Muscle of leg (tissue), 11 donors: ENCODE data around the gene CTRB2. TPM values are rescaled to one million over a fixed set of nuclear protein-coding genes. Genes with fewer than 3 reads are reported as not detected.
"Not testable (repeated sequence)": the region's sequence is repeated elsewhere in the genome, so short reads cannot be mapped to it uniquely, and the experiment has no call there.

ENCODE experiments used
- DNase-seq: peaks from one replicate; pipeline ENCODE4 v3.0.0; 2013
- H3K27ac ChIP-seq: one replicate; pipeline ENCODE4 v1.5.1; 2013; ENCODE audit warnings: mild to moderate bottlenecking, low read length, control low read depth
- H3K27me3 ChIP-seq: one replicate; pipeline ENCODE4 v1.6.1; 2013; ENCODE audit warnings: low read length; ENCODE audit not compliant: control insufficient read depth, insufficient read depth
- H3K36me3 ChIP-seq: one replicate; pipeline ENCODE4 v1.6.1; 2013; ENCODE audit warnings: low read length; ENCODE audit not compliant: control insufficient read depth, insufficient read depth
- H3K4me1 ChIP-seq: one replicate; pipeline ENCODE4 v1.6.1; 2013; ENCODE audit warnings: low read length; ENCODE audit not compliant: control insufficient read depth, insufficient read depth
- H3K4me3 ChIP-seq: one replicate; pipeline ENCODE4 v1.5.1; 2013; ENCODE audit warnings: low read length, control low read depth
- H3K9me3 ChIP-seq: replicated peaks from 2 replicates; pipeline ENCODE4 v1.6.1; 2013; ENCODE audit warnings: low read depth, low read length; ENCODE audit not compliant: control insufficient read depth
- WGBS: methylation state at CpG from one replicate; pipeline ENCODE4 v1.1.5; 2013; ENCODE audit warnings: missing lambda C conversion rate; ENCODE audit not compliant: insufficient coverage; 5-methylcytosine and 5-hydroxymethylcytosine counted together
- polyA plus RNA-seq, 8 donors: library from polyadenylated mRNA; unstranded; fragments of 120-200 nt; gene quantifications; one replicate each; pipeline versions ENCODE4 v1.2.1 to v1.2.3, GENCODE V29; 2013; ENCODE audit warnings: inconsistent platforms in 1 of 8, low replicate concordance in 1 of 8; ENCODE audit not compliant: insufficient read length in 8 of 8, insufficient read depth in 1 of 8
- total RNA-seq: library from RNA; stranded (reverse); fragments of 120-200 nt; gene quantifications from one replicate; pipeline ENCODE4 v1.2.4, GENCODE V29; 2013

Gene CTRB2
- total and polyA plus RNA-seq, 9 donors: 0.17 to 0.52 (median 0.28) TPM; not detected in 3

DNA sequence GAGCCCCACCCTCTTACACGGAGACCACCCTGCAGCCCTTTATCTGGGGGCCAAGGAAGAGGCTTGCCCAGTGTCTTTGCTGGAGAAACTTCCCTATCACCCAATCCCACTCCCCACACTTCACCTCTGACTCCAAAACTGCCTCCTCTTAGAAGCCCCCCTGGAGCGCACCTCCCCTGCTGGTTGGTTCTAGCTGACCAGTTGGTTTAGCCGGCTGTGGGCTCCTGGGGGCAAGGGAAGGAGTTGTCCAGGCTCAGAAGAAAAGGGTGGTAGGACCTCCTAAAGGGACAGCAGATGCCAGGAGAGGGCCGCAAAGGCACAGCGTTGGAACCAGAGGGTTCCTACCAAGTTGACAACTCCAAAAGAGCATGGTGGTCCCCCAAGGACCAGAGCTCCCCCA, 42.5 kb upstream of the CTRB2 start:
- H3K27ac ChIP-seq: no peak overlapping the region
- H3K27me3 ChIP-seq: peaks cover 6% of the 10 kb centered on the region
- peaks cover 4% of the 10 kb centered on the region for H3K36me3 ChIP-seq
- H3K9me3 ChIP-seq: no peaks in the 10 kb centered on the region
- 60% methylated on average over 3 of the region's 5 CpGs for WGBS
- no peak for DNase-seq
- peaks cover 91% of the 10 kb centered on the region for H3K4me1 ChIP-seq
- H3K4me3 ChIP-seq: peak overlapping the region; percentile 70

DNA sequence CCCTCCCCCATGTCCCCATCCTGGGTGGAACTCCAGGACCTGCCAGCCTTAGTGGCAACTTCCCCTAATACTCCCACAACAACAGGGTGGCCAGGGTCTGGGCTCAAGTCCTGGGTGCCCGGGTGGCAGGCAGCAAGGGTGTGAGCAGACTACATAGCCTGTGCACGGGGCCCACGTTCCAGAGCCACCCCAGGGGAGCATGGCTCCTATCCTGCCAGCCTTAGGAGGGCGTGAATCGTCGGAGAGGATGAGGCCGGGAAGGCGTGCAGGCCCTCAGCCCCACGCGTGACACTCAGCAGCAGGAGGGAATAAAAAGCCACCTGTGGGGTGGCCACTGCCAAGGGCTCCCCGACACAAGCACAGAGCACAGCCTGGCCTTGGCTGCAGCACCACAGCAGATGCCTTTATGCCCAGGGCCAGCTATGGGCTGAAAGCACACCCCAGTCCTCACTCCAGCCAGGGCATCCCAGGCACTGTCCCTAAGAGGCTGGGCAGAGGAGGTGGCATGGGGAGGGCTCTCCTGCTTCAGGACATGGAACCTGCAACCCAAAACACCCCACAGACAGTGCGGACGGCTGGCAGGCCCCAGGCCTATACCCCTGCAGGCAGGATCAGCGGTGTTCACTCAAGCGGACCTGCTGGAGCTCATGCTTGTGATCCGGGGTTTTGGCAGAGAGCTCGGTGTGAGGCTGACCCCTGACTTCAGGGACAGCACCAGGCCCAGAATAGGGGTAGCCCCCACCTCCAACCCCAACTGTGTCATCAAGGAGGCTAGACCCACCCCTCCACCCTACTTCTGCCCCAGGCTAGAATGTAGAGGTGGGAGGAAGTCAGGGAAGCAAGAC, 41.8 kb upstream of the CTRB2 start:
- peaks cover 7% of the 10 kb centered on the region for H3K36me3 ChIP-seq
- H3K27ac ChIP-seq: peak overlapping the region; percentile 51
- H3K4me3 ChIP-seq: no peak overlapping the region
- H3K4me1 ChIP-seq: peaks cover 91% of the 10 kb centered on the region
- WGBS: 49% methylated on average over 15 of the region's 17 CpGs
- peaks cover 6% of the 10 kb centered on the region for H3K27me3 ChIP-seq
- H3K9me3 ChIP-seq: no peaks in the 10 kb centered on the region
- DNase-seq: no peak

DNA sequence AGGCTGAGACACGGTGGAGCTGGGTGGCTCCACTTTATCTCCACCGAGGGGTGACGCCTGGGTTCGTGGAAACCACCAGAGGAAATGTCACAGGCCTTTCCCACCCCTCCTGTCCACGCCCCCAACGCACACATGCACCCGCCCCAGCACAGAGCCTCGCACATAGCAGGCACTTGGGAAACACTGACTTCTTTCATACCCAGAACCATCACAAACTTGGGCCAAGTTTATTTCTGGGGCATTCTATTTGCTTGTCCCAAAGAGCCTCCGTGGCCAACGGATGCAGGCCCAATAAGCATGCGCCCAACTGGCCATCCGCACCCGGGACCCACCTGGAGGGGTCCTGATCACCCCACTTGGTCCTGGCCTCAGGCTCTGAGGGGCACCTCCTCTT, 41.2 kb upstream of the CTRB2 start:
- Histone ChIP-seq H3K4me3 (no peak overlapping the region), H3K36me3 (peaks cover 11% of the 10 kb centered on the region), H3K4me1 (peaks cover 90% of the 10 kb centered on the region), H3K27ac (peak overlapping the region; percentile 95), H3K9me3 (no peaks in the 10 kb centered on the region), H3K27me3 (peaks cover 6% of the 10 kb centered on the region)
- 70% methylated on average over 11 of the region's 13 CpGs for WGBS
- DNase-seq: no peak

DNA sequence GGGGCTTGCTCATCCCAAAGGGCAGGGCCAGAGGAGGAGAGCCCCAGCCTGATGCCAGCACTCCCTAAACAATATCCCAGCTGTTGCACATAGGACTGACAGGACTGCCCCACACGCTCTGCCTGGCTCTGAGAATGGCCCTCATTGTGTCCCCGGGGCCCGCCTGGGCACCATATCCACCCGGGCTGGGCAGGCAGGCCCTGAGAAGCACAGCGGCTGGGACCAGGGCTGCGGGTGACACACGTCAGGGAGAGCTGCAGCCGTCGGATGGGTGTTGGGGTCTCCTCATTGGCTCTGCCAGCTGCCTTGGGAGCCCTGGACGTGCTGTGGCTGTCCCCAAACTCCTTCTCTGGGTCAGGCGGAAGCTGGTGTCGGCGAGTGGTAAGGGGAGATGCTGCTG, 40.3 kb upstream of the CTRB2 start:
- Histone ChIP-seq H3K27ac (peak overlapping the region; percentile 95), H3K9me3 (no peaks in the 10 kb centered on the region), H3K4me3 (no peak overlapping the region), H3K4me1 (peaks cover 87% of the 10 kb centered on the region), H3K36me3 (peaks cover 20% of the 10 kb centered on the region), H3K27me3 (peaks cover 6% of the 10 kb centered on the region)
- DNase-seq: no peak
- WGBS: 68% methylated on average over 13 of the region's 13 CpGs

DNA sequence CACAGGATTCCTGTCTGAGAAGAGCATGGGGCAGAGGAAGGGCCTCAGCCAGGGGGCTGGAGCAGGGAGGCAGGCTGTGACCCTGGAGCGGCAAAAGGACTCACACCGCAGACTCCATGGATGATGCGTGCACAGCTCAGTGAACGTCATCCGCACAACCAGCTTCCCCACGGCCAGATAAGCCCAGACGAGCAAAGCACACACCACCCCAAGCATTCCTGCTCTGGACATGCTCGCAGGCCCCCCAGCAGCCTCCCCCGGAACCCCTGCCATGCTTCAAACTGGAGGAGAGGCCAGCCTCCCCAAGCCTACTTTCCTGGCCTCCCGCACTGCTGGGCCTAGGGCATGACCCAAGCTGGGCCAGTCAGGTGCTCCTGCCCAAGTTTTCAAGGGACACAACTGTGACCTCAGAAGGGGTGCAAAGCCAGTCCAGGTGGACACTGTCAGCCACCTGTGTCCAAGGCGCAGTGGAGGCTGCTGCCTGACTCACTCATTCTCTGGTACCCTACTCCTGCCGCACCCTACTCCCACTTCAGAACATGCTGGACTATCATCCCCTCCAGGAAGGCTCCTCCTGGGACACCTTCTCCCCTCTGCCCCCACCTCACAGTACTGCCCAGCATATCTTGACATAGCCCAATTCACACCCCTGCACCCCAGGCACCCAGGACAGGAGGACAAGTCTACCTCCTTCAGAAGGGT, 39.7 kb upstream of the CTRB2 start:
- Histone ChIP-seq H3K36me3 (peaks cover 26% of the 10 kb centered on the region), H3K9me3 (no peaks in the 10 kb centered on the region), H3K4me3 (no peak overlapping the region), H3K4me1 (peaks cover 87% of the 10 kb centered on the region), H3K27me3 (peaks cover 4% of the 10 kb centered on the region), H3K27ac (peak overlapping the region; percentile 95)
- DNase-seq: no peak
- WGBS: 76% methylated on average over 12 of the region's 12 CpGs

DNA sequence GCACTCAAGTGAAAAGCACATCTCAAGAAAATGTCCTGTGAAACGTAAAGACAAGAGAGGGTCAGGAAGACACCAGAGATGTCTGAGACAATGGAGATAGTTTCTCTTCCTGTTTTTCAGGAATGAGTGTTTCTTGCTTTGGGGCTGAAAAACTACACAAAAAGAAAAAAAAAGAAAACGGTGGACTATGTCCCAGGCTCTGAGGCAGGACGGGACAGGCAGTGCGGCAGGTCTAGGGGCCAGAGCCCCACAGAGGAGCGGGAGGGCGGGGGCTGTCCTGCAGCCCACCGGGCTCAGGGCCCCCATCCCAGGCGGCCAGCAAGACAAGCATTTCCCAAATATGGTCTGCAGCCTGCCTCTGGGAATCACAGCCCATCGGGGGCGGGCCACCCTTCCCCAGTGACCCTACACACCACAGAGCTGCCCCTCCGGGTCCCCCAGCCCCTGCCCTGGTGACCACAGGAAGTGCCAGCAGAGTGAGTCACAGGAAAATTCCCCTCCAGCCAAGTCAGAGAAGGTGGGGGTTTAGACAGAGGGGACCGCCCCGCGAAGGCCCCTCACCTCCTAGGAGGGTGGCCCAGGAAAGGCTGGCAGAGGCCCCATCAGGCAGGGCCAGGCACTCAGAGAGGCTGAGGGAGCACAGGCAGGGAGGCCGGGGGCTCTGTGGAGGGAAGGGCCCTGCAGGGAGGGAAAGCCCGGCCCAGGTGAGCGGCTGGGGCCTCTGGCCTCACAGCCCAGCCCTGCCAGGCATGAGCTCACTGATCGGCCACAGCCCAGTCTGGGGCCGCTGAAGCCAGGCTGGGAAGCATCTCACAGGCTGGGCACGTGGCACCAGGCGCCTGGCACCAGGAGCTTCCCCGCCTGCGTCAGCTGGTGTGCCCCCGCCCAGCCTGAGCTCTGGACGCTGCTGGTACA, 38.1 kb upstream of the CTRB2 start:
- 21% methylated on average over 17 of the region's 25 CpGs for WGBS
- peak overlapping the region; percentile 95 for H3K27ac ChIP-seq
- H3K36me3 ChIP-seq: peaks cover 40% of the 10 kb centered on the region
- peaks cover 2% of the 10 kb centered on the region for H3K27me3 ChIP-seq
- DNase-seq: peak; percentile 93
- H3K9me3 ChIP-seq: no peaks in the 10 kb centered on the region
- peaks cover 96% of the 10 kb centered on the region for H3K4me1 ChIP-seq
- H3K4me3 ChIP-seq: no peak overlapping the region

DNA sequence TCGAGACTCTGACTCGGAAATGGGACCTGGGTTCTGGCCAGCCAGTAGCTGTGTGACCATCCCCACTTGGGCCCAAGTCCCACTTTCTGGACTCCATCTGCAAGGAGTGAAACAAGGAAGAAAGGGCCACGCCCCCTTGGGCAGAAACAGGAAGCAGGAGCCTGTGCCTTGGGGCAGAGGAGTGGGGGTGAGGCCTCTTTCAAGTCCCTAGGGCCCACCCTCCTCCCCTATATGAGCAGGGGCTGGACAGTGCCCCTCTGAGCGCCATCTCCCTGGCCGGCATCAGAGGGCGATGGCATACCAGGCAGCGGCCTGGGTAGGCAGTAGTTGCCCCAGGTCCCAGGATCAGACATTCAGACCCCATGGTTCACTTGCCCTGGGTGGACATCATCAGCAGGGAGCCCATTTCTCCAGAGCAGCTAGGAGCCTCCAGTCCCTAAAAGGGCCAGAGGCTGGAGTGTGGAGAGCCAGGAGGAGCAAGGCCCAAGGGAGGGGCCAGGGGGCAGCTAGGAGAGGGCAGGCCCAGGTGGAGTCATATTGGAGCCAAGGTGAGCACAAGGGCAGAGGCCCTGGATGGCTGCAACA, 37.4 kb upstream of the CTRB2 start:
- peaks cover 46% of the 10 kb centered on the region for H3K36me3 ChIP-seq
- no peaks in the 10 kb centered on the region for H3K27me3 ChIP-seq
- H3K4me3 ChIP-seq: no peak overlapping the region
- no peaks in the 10 kb centered on the region for H3K9me3 ChIP-seq
- peaks cover 96% of the 10 kb centered on the region for H3K4me1 ChIP-seq
- H3K27ac ChIP-seq: peak overlapping the region; percentile 95
- DNase-seq: peak; percentile 78
- 64% methylated on average over 6 of the region's 7 CpGs for WGBS

DNA sequence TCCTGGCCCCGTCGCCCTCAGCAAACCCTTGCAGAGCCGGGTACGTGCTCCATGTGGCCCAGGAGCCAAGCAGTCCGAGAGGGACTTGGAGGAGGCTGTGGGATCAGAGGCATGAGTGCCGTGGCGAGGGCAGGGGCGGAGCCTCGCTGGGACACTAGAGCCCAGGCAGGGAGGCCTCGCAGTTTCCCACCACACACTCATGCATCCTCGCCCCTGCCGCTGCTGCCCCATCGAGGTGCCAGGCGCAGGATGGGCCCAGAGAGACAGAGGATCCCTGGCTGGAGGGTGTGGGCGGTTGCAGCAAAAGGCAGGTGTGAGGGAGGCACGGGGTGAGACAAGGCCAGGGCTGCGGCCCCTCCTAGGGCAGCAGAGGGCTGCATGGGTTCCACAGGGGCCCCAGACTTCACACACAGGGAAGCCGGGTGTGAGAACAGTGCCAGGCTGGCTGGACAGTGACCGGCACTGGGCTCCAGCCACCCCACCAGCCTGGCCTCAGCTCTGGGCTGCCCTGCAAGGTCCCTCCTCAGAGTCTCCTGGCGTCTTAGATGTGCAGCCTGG, 36.8 kb upstream of the CTRB2 start:
- no peaks in the 10 kb centered on the region for H3K27me3 ChIP-seq
- peaks cover 46% of the 10 kb centered on the region for H3K36me3 ChIP-seq
- no peaks in the 10 kb centered on the region for H3K9me3 ChIP-seq
- no peak overlapping the region for H3K4me3 ChIP-seq
- DNase-seq: no peak
- peak overlapping the region; percentile 95 for H3K27ac ChIP-seq
- 63% methylated on average over 10 of the region's 20 CpGs for WGBS
- H3K4me1 ChIP-seq: peaks cover 96% of the 10 kb centered on the region

DNA sequence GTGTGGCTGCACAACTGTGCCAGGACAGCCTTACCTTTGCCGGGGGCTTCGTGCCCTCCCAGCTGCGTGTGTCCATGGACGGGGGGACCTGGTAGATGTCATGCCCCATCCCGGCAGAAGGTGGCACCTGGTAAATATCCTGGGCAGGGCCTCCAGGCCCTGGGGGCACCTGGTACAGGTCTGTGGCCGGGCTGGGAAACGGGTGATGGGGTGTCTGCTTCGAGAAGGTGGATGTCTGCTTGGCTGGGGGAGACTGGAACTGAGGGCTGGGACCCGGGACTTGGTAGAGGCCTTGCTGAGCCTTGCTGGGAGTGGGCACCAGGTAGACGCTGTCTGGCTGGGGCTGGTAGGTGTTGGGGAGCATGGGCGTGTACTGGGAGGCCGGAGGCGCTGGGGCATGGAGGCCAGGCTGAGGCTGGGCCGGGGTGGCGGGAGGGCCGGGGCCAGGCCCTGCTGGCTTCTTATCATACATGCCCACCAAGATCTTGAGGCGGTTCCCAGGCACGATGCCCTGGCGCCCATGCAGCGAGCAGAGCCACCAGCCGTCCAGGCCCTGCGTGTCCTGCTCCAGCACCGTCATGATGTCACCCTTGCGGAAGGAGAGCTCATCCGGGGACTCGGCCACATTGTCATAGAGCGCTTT, 35.6 kb upstream of the CTRB2 start:
- not testable (repeated sequence) for H3K9me3 ChIP-seq, DNase-seq, H3K27ac ChIP-seq, H3K4me3 ChIP-seq, H3K27me3 ChIP-seq
- peaks cover 96% of the 10 kb centered on the region for H3K4me1 ChIP-seq
- WGBS: 86% methylated on average over 20 of the region's 27 CpGs
- H3K36me3 ChIP-seq: peaks cover 47% of the 10 kb centered on the region
